ENCODE measurements around the gene NKTR.

NKTR gene

GRCh38 chr3:42666022-42666421, 65.5 kb downstream of the NKTR start:
- DNase-seq (ENCODE audit: extremely low spot score), result peak; percentile 12
- no peak for TF ChIP-seq CTCF (IDR thresholded peaks at IDR 0.05; ENCODE audit: control extremely low read depth, extremely low read depth, low read depth, missing control alignments)
- ChIA-PET CTCF (interaction anchor here (0.9 to 2.0 kb wide), 3 partner anchors 11 to 47 kb away, joined by 3 to 5 read pairs (median 4); no protein-coding TSS in a partner anchor), POLR2A (no interaction called here)

- POLR2A ChIA-PET, result no interaction called here
- CTCF ChIA-PET, result interaction anchor here (0.9 to 2.0 kb wide), 3 partner anchors 10 to 47 kb away, joined by 3 to 5 read pairs (median 4); no protein-coding TSS in a partner anchor
- no peak for TF ChIP-seq CTCF (IDR thresholded peaks at IDR 0.05; ENCODE audit: control extremely low read depth, extremely low read depth, low read depth, missing control alignments)
- DNase-seq (ENCODE audit: extremely low spot score), result peak; percentile 10
Observed at GRCh38 chr3:42666577-42666998, 66.1 kb downstream of the NKTR start.

GRCh38 chr3:42667096-42667522, 66.6 kb downstream of the NKTR start:
- ChIA-PET POLR2A (no interaction called here), CTCF (interaction anchor here (1.3 to 2.0 kb wide), 2 partner anchors 20 to 46 kb away, joined by 4 to 5 read pairs; no protein-coding TSS in a partner anchor)
- TF ChIP-seq CTCF (IDR thresholded peaks at IDR 0.05; ENCODE audit: control extremely low read depth, extremely low read depth, low read depth, missing control alignments), result no peak
- DNase-seq (ENCODE audit: extremely low spot score), result no peak

- CTCF ChIA-PET, result no interaction called here
- POLR2A ChIA-PET, result no interaction called here
- no peak for DNase-seq (ENCODE audit: extremely low spot score)
- TF ChIP-seq CTCF (IDR thresholded peaks at IDR 0.05; ENCODE audit: control extremely low read depth, extremely low read depth, low read depth, missing control alignments), result no peak
Observed at GRCh38 chr3:42667523-42668412, 67.3 kb downstream of the NKTR start.

GRCh38 chr3:42668413-42668760, 67.9 kb downstream of the NKTR start:
- no peak for DNase-seq (ENCODE audit: extremely low spot score)
- no peak for TF ChIP-seq CTCF (IDR thresholded peaks at IDR 0.05; ENCODE audit: control extremely low read depth, extremely low read depth, low read depth, missing control alignments)
- POLR2A ChIA-PET, result no interaction called here
- CTCF ChIA-PET, result no interaction called here

- ChIA-PET POLR2A (no interaction called here), CTCF (no interaction called here)
- DNase-seq (ENCODE audit: extremely low spot score), result no peak
- TF ChIP-seq CTCF (IDR thresholded peaks at IDR 0.05; ENCODE audit: control extremely low read depth, extremely low read depth, low read depth, missing control alignments), result no peak
Observed at GRCh38 chr3:42668793-42669217, 68.3 kb downstream of the NKTR start.

All from GM10248 (cell line).